ENCODE measurements around the gene GTPBP3.

- TF ChIP-seq, protein P1, sequence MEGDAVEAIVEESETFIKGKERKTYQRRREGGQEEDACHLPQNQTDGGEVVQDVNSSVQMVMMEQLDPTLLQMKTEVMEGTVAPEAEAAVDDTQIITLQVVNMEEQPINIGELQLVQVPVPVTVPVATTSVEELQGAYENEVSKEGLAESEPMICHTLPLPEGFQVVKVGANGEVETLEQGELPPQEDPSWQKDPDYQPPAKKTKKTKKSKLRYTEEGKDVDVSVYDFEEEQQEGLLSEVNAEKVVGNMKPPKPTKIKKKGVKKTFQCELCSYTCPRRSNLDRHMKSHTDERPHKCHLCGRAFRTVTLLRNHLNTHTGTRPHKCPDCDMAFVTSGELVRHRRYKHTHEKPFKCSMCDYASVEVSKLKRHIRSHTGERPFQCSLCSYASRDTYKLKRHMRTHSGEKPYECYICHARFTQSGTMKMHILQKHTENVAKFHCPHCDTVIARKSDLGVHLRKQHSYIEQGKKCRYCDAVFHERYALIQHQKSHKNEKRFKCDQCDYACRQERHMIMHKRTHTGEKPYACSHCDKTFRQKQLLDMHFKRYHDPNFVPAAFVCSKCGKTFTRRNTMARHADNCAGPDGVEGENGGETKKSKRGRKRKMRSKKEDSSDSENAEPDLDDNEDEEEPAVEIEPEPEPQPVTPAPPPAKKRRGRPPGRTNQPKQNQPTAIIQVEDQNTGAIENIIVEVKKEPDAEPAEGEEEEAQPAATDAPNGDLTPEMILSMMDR (IDR thresholded peaks at IDR 0.05 in 2 of 3, conservative IDR thresholded peaks at IDR 0.05 in 1 of 3; ENCODE audit: insufficient read depth in 2 of 3, low read depth in 1 of 3, low read length in 3 of 3) = no peak
- no peak for TF ChIP-seq REST (IDR thresholded peaks at IDR 0.05; ENCODE audit: borderline replicate concordance)
- TF ChIP-seq REST (CRISPR knock-in tag; IDR thresholded peaks at IDR 0.05; ENCODE audit: low read depth) = no peak
- no peak for TF ChIP-seq POLR2A (conservative IDR thresholded peaks at IDR 0.05)
- TF ChIP-seq KDM4B (IDR thresholded peaks at IDR 0.05; ENCODE audit: borderline replicate concordance in 2 of 2, low read depth in 1 of 2) = no peak
These were observed 25.7 kb upstream of the GTPBP3 start for GRCh38 chr19:17311455-17312188.
